NCI-H1694 treated with DMSO at 0.1 percent for 48 hours (cell line): ENCODE results near the gene NCAN.

Experiments used
- DNase-seq: peaks from one replicate; lab custom pipeline; 2025; lab: John Stamatoyannopoulos, UW

The NCAN gene

GRCh38 chr19:19285686-19286085 is 73.9 kb downstream of the NCAN start:
- no peak for DNase-seq

DNA sequence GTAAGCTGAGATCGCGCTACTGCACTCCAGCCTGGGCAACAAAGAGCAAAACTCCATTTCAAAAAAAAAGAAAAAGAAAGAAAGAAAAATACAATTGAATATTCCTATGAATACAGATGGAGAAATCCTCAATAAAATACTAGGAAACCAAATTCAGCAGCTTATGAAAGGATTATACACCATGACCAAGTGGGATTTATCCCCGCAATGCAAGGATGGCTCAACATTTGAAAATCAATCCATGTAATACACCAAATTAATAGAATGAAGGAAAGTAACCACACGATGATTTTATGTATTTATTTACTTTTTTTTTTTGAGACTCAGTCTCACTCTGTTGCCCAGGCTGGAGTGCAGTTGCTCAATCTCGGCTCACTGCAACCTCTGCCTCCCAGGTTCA is 80.8 kb downstream of the NCAN start:
- DNase-seq, result no peak

DNA sequence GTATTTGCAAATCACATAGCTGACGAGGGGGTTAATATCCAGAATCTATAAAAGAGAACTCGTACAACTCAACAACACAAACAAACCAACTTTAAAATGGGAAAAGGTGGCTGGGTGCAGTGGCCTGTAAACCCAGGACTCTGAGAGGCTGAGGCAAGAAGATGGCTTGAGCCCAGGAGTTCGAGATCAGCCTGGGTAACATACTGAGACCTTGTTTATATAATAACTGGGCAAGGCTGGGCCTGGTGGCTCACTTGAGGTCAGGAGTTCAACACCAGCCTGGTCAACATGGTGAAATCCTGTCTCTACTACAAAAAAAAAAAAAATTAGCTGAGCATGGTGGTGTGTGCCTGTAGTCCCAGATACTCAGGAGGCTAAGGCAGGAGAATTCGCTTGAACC is 83.2 kb downstream of the NCAN start:
- DNase-seq, result no peak

- DNase-seq, result no peak
Measured at GRCh38 chr19:19296953-19297689, 85.4 kb downstream of the NCAN start.

DNA sequence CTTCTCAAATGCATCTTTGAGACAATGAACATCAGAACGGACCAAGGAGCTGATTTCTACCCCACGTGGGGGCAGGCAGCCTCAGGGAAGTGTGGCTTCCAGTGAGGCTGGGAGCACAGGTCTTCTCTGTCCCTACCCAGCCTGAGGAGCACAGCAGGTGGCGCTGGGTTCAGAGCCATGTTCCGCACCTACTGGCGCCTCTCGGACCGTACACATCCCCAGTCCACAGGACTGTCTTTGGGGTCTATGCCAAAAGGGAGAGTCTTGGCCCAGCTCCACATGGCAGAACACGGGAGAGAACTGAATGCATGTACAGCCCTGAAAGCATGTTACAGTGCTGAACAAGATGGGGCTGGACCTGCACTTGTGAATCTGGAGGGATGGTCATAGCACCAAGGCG is 86.0 kb downstream of the NCAN start:
- no peak for DNase-seq

DNA sequence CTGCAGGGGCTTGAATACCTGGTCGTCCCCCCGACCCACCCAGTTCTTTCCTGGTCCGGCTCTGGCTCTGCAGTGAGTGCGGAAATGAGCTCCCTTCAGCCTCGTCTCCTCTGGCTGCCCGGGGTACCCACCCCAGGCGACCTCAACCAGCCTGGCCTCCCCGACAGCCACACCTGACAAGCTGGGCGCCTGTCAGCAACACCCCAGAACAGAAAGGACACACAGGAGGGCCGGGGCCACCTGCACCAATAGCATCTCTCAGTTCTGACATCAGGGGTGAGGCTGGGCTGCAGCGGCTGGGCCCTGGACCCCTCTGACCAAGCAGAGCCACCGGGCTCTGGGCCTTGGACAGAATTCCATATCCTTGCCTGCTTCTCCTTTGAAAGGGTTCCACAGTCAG is 88.9 kb downstream of the NCAN start:
- DNase-seq, result no peak
